Hypothalamus (tissue), 51 donors: ENCODE data around the gene ITGAD.

Source experiments
- DNase-seq, 51 donors: peaks; one replicate each; lab custom pipeline; 2025; lab: John Stamatoyannopoulos, UW

ITGAD gene

GRCh38 chr16:31473264-31473984 is 80.3 kb downstream of the ITGAD start:
- no peak for DNase-seq

- peak in 2 of 51 donors; percentile 6 to 9 for DNase-seq
Measured at GRCh38 chr16:31474173-31474714, 81.1 kb downstream of the ITGAD start.

- no peak for DNase-seq
Measured at GRCh38 chr16:31474773-31475738, 81.9 kb downstream of the ITGAD start.

GRCh38 chr16:31475946-31476302 is 82.8 kb downstream of the ITGAD start:
- DNase-seq = no peak
